ENCODE data around the gene MON1B. TPM values are rescaled to one million over a fixed set of nuclear protein-coding genes. Genes with fewer than 3 reads are reported as not detected.

The MON1B gene
- total and polyA plus RNA-seq, 2 of the 4 experiments (the other 2 are of a cell fraction), result 5.2 to 19.2 TPM

DNA sequence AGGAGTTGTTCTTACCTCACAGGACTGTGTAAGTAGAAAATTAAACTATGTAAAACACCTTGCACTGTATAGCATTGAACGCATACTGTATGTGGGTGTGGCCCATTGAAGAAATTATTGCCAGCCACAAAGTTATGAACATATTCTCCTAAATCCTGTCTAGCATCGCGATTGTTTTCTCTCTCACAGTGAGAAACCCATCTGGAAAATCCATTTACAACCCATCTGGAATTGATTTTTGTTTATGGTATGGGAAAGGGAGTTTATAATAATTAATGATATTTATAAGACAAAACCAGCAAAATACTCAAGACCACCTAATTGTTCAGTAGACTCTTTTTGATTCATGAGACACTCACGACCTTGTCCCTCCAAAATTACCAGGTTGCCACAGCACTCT lies 22.1 kb upstream of the MON1B start:
- Histone ChIP-seq H3K27me3 (ENCODE audit: control insufficient read depth, insufficient read depth, low read length) (peaks cover 1% of the 10 kb centered on the region; the same call in 1 of the 2 replicates), H3K27ac (ENCODE audit: insufficient read depth, low read length) (no peak overlapping the region), H3K14ac (replicated peaks; ENCODE audit: low read depth, low read length) (no peak overlapping the region), H2BK5ac (ENCODE audit: low read depth, low read length, poor library complexity, severe bottlenecking) (no peak overlapping the region), H2AK9ac (replicated peaks; ENCODE audit: low read depth, low read length, poor library complexity) (no peak overlapping the region), H3K4me1 (ENCODE audit: control insufficient read depth, insufficient read depth, low read length) (no peaks in the 10 kb centered on the region), H2AFZ (replicated peaks; ENCODE audit: low read length, poor library complexity) (no peak overlapping the region), H2BK15ac (ENCODE audit: low read depth, low read length) (no peak overlapping the region), H3K4me3 (ENCODE audit: insufficient read depth, low read depth, low read length) (no peak overlapping the region), H4K8ac (ENCODE audit: low read depth in 2 of 2, low read length in 2 of 2) (no peak overlapping the region), H3K36me3 (ENCODE audit: control insufficient read depth, insufficient read depth, low read length) (no peaks in the 10 kb centered on the region), H3K4me2 (ENCODE audit: low read depth, low read length) (no peak overlapping the region), H4K20me1 (ENCODE audit: insufficient read depth, low read length) (no peaks in the 10 kb centered on the region), H2BK20ac (ENCODE audit: low read depth, low read length) (no peak overlapping the region), H3K4ac (ENCODE audit: low read depth, low read length) (no peak overlapping the region), H3K9me1 (ENCODE audit: insufficient read depth, low read length) (no peaks in the 10 kb centered on the region), H3K9me3 (ENCODE audit: control insufficient read depth, insufficient read depth, low read length) (no peaks in the 10 kb centered on the region), H2AK5ac (ENCODE audit: low read depth, low read length) (no peak overlapping the region), H3K56ac (ENCODE audit: extremely low read depth, insufficient read depth, low read length) (no peak overlapping the region), H3K79me1 (ENCODE audit: low read depth in 1 of 2, low read length in 2 of 2) (no peaks in the 10 kb centered on the region), H4K5ac (ENCODE audit: low read depth, low read length) (no peak overlapping the region), H4K91ac (ENCODE audit: insufficient read depth, low read depth, low read length) (no peak overlapping the region), H3K23ac (ENCODE audit: low read depth, low read length) (no peak overlapping the region), H3K9ac (ENCODE audit: low read depth, low read length) (no peak overlapping the region), H2BK120ac (ENCODE audit: low read depth, low read length) (no peak overlapping the region), H3K18ac (ENCODE audit: low read depth, low read length) (no peak overlapping the region)
- POLR2A ChIA-PET (ENCODE audit: unreplicated experiment), result interaction anchor here (0.6 kb wide), 1 partner anchor 19 kb away, joined by 4 read pairs; no protein-coding TSS in a partner anchor
- dilution Hi-C loops (cut with HindIII; ENCODE audit: low sequenced_read_pairs, unreplicated experiment), result loop anchor here (25.0 kb wide), 1 partner anchor 1382 kb away; no protein-coding TSS in a partner anchor
- TF ChIP-seq BHLHE40 (IDR thresholded peaks at IDR 0.05; ENCODE audit: low read depth, low read length) (no peak), MAFK (IDR thresholded peaks at IDR 0.05; ENCODE audit: low read depth, low read length) (no peak), RCOR1 (IDR thresholded peaks at IDR 0.05; ENCODE audit: insufficient replicate concordance, low read length) (no peak), MAZ (IDR thresholded peaks at IDR 0.05; ENCODE audit: borderline replicate concordance, low read depth, low read length) (no peak), CHD1 (IDR thresholded peaks at IDR 0.05; ENCODE audit: low read depth, low read length) (no peak), NFE2L2 (IDR thresholded peaks at IDR 0.05; ENCODE audit: low read depth, low read length) (no peak), FOS (IDR thresholded peaks at IDR 0.05; ENCODE audit: low read depth, low read length) (no peak), MXI1 (IDR thresholded peaks at IDR 0.05; ENCODE audit: borderline replicate concordance, low read depth, low read length) (no peak), POLR2A (IDR thresholded peaks at IDR 0.05; ENCODE audit: low read depth, low read length) (no peak)
- TF ChIP-seq, protein P1, sequence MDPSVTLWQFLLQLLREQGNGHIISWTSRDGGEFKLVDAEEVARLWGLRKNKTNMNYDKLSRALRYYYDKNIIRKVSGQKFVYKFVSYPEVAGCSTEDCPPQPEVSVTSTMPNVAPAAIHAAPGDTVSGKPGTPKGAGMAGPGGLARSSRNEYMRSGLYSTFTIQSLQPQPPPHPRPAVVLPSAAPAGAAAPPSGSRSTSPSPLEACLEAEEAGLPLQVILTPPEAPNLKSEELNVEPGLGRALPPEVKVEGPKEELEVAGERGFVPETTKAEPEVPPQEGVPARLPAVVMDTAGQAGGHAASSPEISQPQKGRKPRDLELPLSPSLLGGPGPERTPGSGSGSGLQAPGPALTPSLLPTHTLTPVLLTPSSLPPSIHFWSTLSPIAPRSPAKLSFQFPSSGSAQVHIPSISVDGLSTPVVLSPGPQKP (IDR thresholded peaks at IDR 0.05; ENCODE audit: borderline replicate concordance, low read depth, low read length), result no peak
- no peak for DNase-seq
- WGBS, 2 experiments (ENCODE audit: extremely low coverage in 2 of 2, insufficient read length in 1 of 2), result no CpG with 5 or more reads among the region's 4 CpGs
- in situ Hi-C loops (cut with MboI; ENCODE audit: low sequenced_read_pairs), result no loop called here
- intact Hi-C loops (cut with micrococcal nuclease), result no loop called here
- CTCF ChIA-PET, result interaction anchor here (1.7 kb wide), 1 partner anchor 1382 kb away, joined by 5 read pairs; no protein-coding TSS in a partner anchor
- no peak for ATAC-seq (ENCODE audit: low read depth)
- no TSS peak for BruUV-seq (replicated peaks)
